Lower lobe of right lung (tissue), 2 donors: Measurements from ENCODE around the gene INAVA. TPM values are rescaled to one million over a fixed set of nuclear protein-coding genes. Genes with fewer than 3 reads are reported as not detected.

Source experiments
- ATAC-seq, 2 donors: fragments of 200-7000 bp; cut with Tn5 transposase; one replicate each; pipeline ENCODE4 v1.9.1; 2020 to 2022; ENCODE audit warnings: mild to moderate bottlenecking in 2 of 2, moderate library complexity in 2 of 2
- DNase-seq: peaks from one replicate; pipeline ENCODE4 v3.0.0-alpha.2; 2020
- H3K27ac ChIP-seq: fragments of 200-600 bp; one replicate; pipeline ENCODE4 v1.8.0; 2022
- H3K27me3 ChIP-seq: fragments of 200-600 bp; one replicate; pipeline ENCODE4 v1.8.0; 2022; ENCODE audit warnings: low read depth
- H3K36me3 ChIP-seq: fragments of 200-600 bp; one replicate; pipeline ENCODE4 v1.8.0; 2022; ENCODE audit warnings: mild to moderate bottlenecking
- H3K4me1 ChIP-seq: fragments of 200-600 bp; one replicate; pipeline ENCODE4 v1.8.0; 2022
- H3K4me3 ChIP-seq: fragments of 200-600 bp; one replicate; pipeline ENCODE4 v1.8.0; 2022; ENCODE audit warnings: mild to moderate bottlenecking
- H3K9me3 ChIP-seq: fragments of 200-600 bp; one replicate; pipeline ENCODE4 v1.8.0; 2022
- intact Hi-C: fragments of 100-400 bp; cut with DNase I; formaldehyde crosslinking; loops from one replicate; pipeline ENCODE4 v1.11.0; 2022
- total RNA-seq: library from RNA; stranded (reverse); fragmentation: NEBNext Ultra II Directional; extraction: Animal tissue kit (Norgen Biotek cat#: 25700); gene quantifications from one replicate; pipeline ENCODE4 v1.2.1, GENCODE V29; 2021
- TF ChIP-seq, protein P1 (sequence below): fragments of 200-600 bp; IDR thresholded peaks from one replicate; pipeline ENCODE4 v1.8.0; 2022; ENCODE audit warnings: antibody characterized with exemption, mild to moderate bottlenecking
- donor health status: DM: no; HTN: yes; CAD: no; lungs with severe emphysema.

Gene INAVA
- total RNA-seq, 1 donor from 2014 or later: 7.8 TPM

DNA sequence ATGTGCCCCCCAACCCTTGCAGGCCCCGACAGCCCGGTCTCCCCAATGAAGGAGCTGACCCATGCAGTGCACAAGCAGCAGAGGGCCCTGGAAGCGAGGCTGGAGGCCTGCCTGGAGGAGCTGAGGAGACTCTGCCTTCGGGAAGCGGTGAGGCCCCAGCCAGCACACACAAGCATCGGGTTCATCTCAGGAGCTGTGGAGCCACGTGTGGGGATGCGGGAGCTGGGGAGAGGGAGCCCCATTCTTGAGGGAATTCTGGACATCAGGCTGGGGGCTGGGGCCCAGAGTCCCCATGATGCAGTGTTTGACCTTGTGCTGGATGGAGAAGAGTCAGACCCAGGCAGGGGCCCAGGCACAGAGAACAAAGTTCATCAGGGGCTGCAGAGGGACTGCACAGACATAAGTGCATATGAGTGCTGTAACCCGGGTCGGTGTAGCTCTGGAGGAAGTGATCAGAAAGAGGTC, 4.8 kb downstream of the INAVA start:
- no peak for DNase-seq
- Histone ChIP-seq H3K36me3 (no peaks in the 10 kb centered on the region), H3K4me1 (no peaks in the 10 kb centered on the region), H3K4me3 (no peak overlapping the region), H3K9me3 (no peaks in the 10 kb centered on the region), H3K27me3 (no peaks in the 10 kb centered on the region), H3K27ac (no peak overlapping the region)
- TF ChIP-seq, protein P1, sequence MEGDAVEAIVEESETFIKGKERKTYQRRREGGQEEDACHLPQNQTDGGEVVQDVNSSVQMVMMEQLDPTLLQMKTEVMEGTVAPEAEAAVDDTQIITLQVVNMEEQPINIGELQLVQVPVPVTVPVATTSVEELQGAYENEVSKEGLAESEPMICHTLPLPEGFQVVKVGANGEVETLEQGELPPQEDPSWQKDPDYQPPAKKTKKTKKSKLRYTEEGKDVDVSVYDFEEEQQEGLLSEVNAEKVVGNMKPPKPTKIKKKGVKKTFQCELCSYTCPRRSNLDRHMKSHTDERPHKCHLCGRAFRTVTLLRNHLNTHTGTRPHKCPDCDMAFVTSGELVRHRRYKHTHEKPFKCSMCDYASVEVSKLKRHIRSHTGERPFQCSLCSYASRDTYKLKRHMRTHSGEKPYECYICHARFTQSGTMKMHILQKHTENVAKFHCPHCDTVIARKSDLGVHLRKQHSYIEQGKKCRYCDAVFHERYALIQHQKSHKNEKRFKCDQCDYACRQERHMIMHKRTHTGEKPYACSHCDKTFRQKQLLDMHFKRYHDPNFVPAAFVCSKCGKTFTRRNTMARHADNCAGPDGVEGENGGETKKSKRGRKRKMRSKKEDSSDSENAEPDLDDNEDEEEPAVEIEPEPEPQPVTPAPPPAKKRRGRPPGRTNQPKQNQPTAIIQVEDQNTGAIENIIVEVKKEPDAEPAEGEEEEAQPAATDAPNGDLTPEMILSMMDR: no peak
- ATAC-seq: no peak
- intact Hi-C loops: no loop called here

GRCh38 chr1:200899954-200900867, 5.5 kb downstream of the INAVA start:
- Histone ChIP-seq H3K9me3 (no peaks in the 10 kb centered on the region), H3K27ac (no peak overlapping the region), H3K27me3 (no peaks in the 10 kb centered on the region), H3K4me3 (no peak overlapping the region), H3K36me3 (no peaks in the 10 kb centered on the region), H3K4me1 (no peaks in the 10 kb centered on the region)
- intact Hi-C loops: no loop called here
- DNase-seq (no peak), ATAC-seq (no peak)
- TF ChIP-seq, protein P1: no peak

GRCh38 chr1:200900877-200901276, 6.2 kb downstream of the INAVA start:
- intact Hi-C loops: no loop called here
- H3K36me3 ChIP-seq: no peaks in the 10 kb centered on the region
- H3K9me3 ChIP-seq: no peaks in the 10 kb centered on the region
- no peak overlapping the region for H3K27ac ChIP-seq
- no peak overlapping the region for H3K4me3 ChIP-seq
- DNase-seq: no peak
- H3K27me3 ChIP-seq: no peaks in the 10 kb centered on the region
- no peak for ATAC-seq
- TF ChIP-seq, protein P1: no peak
- no peaks in the 10 kb centered on the region for H3K4me1 ChIP-seq

- H3K4me1 ChIP-seq: no peaks in the 10 kb centered on the region
- intact Hi-C loops: no loop called here
- H3K27ac ChIP-seq: no peak overlapping the region
- ATAC-seq (no peak), DNase-seq (no peak)
- H3K4me3 ChIP-seq: no peak overlapping the region
- H3K27me3 ChIP-seq: no peaks in the 10 kb centered on the region
- TF ChIP-seq, protein P1: no peak
- no peaks in the 10 kb centered on the region for H3K36me3 ChIP-seq
- H3K9me3 ChIP-seq: no peaks in the 10 kb centered on the region
Observed at GRCh38 chr1:200901350-200901749, 6.7 kb downstream of the INAVA start.

DNA sequence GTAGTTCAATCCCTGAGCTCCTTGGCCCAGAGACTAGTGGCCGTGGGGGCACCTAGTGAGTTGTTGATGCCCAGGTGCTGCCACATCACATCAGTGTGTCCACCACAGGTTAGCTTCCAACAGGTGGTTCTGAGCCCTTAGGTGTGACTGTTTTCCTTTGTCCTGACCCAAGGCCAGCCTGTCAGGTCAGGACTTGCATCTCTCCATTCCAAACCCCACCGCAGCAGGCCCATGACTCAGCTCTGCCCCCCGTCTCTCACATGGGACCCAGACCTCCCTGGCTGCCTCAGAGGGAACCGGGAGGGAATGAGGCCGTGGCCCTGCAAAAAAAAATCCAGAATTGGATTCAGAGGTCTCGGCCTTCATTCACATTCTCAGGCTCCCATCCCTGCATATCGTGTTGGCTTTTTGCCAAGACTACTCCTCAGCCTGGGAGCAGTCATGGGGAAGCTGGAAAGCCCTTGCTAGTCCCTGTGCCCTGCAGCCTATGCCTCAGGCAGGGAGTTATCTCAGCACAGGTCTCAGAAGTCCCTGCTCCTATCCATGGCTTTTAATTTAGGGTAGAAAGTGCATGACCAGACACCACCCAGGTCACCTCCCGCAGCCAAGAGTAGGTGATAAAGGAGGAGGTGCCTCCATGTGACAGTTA, 7.2 kb downstream of the INAVA start:
- no peak for ATAC-seq
- H3K27me3 ChIP-seq: no peaks in the 10 kb centered on the region
- no peaks in the 10 kb centered on the region for H3K9me3 ChIP-seq
- no peak for DNase-seq
- no peak overlapping the region for H3K4me3 ChIP-seq
- TF ChIP-seq, protein P1: no peak
- intact Hi-C loops: no loop called here
- no peaks in the 10 kb centered on the region for H3K36me3 ChIP-seq
- no peaks in the 10 kb centered on the region for H3K4me1 ChIP-seq
- H3K27ac ChIP-seq: no peak overlapping the region
